DMS153 treated with DMSO at 0.1 percent for 48 hours (cell line): ENCODE data around the gene OTOP2.
"Not testable (repeated sequence)": the region's sequence is repeated elsewhere in the genome, so short reads cannot be mapped to it uniquely, and the experiment has no call there.

ENCODE experiments used
- DNase-seq: peaks from one replicate; lab custom pipeline; 2025; ENCODE audit not compliant: unreplicated experiment; lab: John Stamatoyannopoulos, UW

Gene OTOP2

GRCh38 chr17:74900208-74900607 lies 23.9 kb upstream of the OTOP2 start:
- no peak for DNase-seq

- DNase-seq, result no peak
Measured at GRCh38 chr17:74901353-74902135, 22.5 kb upstream of the OTOP2 start.

- DNase-seq, result no peak
Measured at GRCh38 chr17:74903034-74903433, 21.0 kb upstream of the OTOP2 start.

GRCh38 chr17:74903671-74904070 lies 20.4 kb upstream of the OTOP2 start:
- no peak for DNase-seq

- DNase-seq, result no peak
Measured at GRCh38 chr17:74904687-74905409, 19.2 kb upstream of the OTOP2 start.

GRCh38 chr17:74906214-74906793 lies 17.8 kb upstream of the OTOP2 start:
- not testable (repeated sequence) for DNase-seq

GRCh38 chr17:74907012-74907411 lies 17.1 kb upstream of the OTOP2 start:
- DNase-seq, result no peak

- not testable (repeated sequence) for DNase-seq
Measured at GRCh38 chr17:74909097-74909496, 15.0 kb upstream of the OTOP2 start.

- DNase-seq, result not testable (repeated sequence)
Measured at GRCh38 chr17:74911423-74911822, 12.7 kb upstream of the OTOP2 start.

- DNase-seq, result no peak
Measured at GRCh38 chr17:74916136-74916850, 7.8 kb upstream of the OTOP2 start.

GRCh38 chr17:74916851-74917199 lies 7.2 kb upstream of the OTOP2 start:
- DNase-seq, result no peak

- DNase-seq, result no peak
Measured at GRCh38 chr17:74917430-74917829, 6.6 kb upstream of the OTOP2 start.

- DNase-seq, result no peak
Measured at GRCh38 chr17:74918906-74919305, 5.2 kb upstream of the OTOP2 start.

GRCh38 chr17:74919440-74920305 lies 4.4 kb upstream of the OTOP2 start:
- DNase-seq, result no peak

GRCh38 chr17:74920306-74920620 lies 3.8 kb upstream of the OTOP2 start:
- no peak for DNase-seq

GRCh38 chr17:74920642-74921025 lies 3.4 kb upstream of the OTOP2 start:
- no peak for DNase-seq

GRCh38 chr17:74921026-74921681 lies 2.9 kb upstream of the OTOP2 start:
- DNase-seq, result no peak

GRCh38 chr17:74921769-74922168 lies 2.3 kb upstream of the OTOP2 start:
- no peak for DNase-seq

- DNase-seq, result no peak
Measured at GRCh38 chr17:74922172-74922571, 1.9 kb upstream of the OTOP2 start.
